Hematopoietic multipotent progenitor cell treated with erythropoietin and hydrocortisone succinate and interleukin-3 and kit ligand, for 17 days (in vitro differentiated cells): ENCODE data around the gene ATP6AP2.

Experiments used
- DNase-seq: peaks from one replicate; pipeline ENCODE4 v3.0.0-alpha.2; 2015; ENCODE audit warnings: low spot score

The ATP6AP2 gene

GRCh38 chrX:40644176-40644575, 63.4 kb downstream of the ATP6AP2 start:
- DNase-seq: no peak

DNA sequence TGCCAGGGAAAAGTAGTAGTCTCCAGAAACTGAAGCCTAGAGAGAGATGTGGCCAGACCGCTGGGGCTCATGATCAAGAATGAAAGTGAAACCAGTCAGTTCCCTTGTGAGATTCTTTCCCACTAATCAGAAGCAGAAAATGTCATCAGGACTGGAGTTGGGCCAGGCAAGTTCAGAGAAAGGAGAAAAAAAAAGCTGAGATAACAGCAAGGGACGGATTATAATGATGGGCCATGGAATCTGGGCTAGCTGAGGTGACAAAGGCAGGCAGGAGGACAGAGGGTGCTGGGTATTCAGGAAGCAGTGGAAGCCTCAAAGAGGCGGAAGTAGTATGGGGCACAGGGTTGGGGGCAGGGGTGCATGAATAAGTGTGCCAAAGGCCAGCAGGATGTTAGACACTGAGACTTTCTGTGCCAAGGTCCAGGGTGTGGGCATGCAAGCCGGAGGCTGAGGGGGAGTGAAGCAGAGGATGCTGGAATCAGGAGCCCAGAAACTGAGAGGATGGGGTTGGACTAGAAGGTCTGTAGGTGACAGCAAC, 64.1 kb downstream of the ATP6AP2 start:
- peak; percentile 77 for DNase-seq

- DNase-seq: peak; percentile 37
Observed at GRCh38 chrX:40646489-40647306, 65.9 kb downstream of the ATP6AP2 start.

- DNase-seq: peak; percentile 95
Observed at GRCh38 chrX:40647307-40648197, 66.8 kb downstream of the ATP6AP2 start, which contains the start of gene CXorf38. TSS of gene CXorf38 (minus strand) at chrX:40647561. CDS start at chrX:40647520, 41 bp downstream.

GRCh38 chrX:40651620-40652223, 71.0 kb downstream of the ATP6AP2 start:
- peak; percentile 85 for DNase-seq

- DNase-seq: no peak
Observed at GRCh38 chrX:40652664-40653063, 71.9 kb downstream of the ATP6AP2 start.

- no peak for DNase-seq
Observed at GRCh38 chrX:40653535-40653934, 72.8 kb downstream of the ATP6AP2 start.
